Thoracic aorta (tissue), 2 donors: ENCODE measurements around the gene CNTNAP2. TPM values are rescaled to one million over a fixed set of nuclear protein-coding genes. Genes with fewer than 3 reads are reported as not detected.

ENCODE experiments used
- ATAC-seq: fragments of 150-250 bp; one replicate; pipeline ENCODE4 v1.8.0; 2017; ENCODE audit warnings: low read depth; ENCODE audit not compliant: insufficient number of reproducible peaks, low FRiP score
- DNase-seq: peaks from one replicate; pipeline ENCODE4 v3.0.0-alpha.2; 2020; ENCODE audit warnings: low spot score
- H3K27ac ChIP-seq, 2 donors: fragments of 200-600 bp; sonication (generic); 1 replicate in 1 of 2; 2 replicates in 1 of 2; pipeline ENCODE4 v1.5.1; 2016; ENCODE audit warnings: mild to moderate bottlenecking in 2 of 2, moderate library complexity in 2 of 2
- H3K27me3 ChIP-seq: fragments of 200-600 bp; sonication (generic); replicated peaks from 2 replicates; pipeline ENCODE4 v1.6.0; 2016; ENCODE audit warnings: mild to moderate bottlenecking; ENCODE audit not compliant: insufficient read depth
- H3K36me3 ChIP-seq: fragments of 200-600 bp; sonication (generic); one replicate; pipeline ENCODE4 v1.5.1; 2016
- H3K4me1 ChIP-seq, 2 donors: fragments of 200-600 bp; sonication (generic); 1 replicate in 1 of 2; 2 replicates in 1 of 2; pipeline versions ENCODE4 v1.5.1 to v1.6.0; 2016; ENCODE audit warnings: low read depth in 2 of 2, mild to moderate bottlenecking in 1 of 2; ENCODE audit not compliant: control insufficient read depth in 1 of 2
- H3K4me3 ChIP-seq: fragments of 200-600 bp; sonication (generic); 2 replicates; pipeline ENCODE4 v1.5.1; 2016; ENCODE audit warnings: mild to moderate bottlenecking
- H3K9me3 ChIP-seq: fragments of 200-600 bp; sonication (generic); 2 replicates; pipeline ENCODE4 v1.5.1; 2016
- total RNA-seq, 2 donors: library from RNA; depleted of rRNA; stranded (reverse); fragments of >200 nt; gene quantifications; one replicate each; pipeline versions ENCODE4 v1.1.0 to v1.2.3, GENCODE V29; 2016
- TF ChIP-seq, protein P1 (sequence below): fragments of 200-600 bp; sonication (generic); IDR thresholded peaks from one replicate; pipeline ENCODE4 v1.5.1; 2019; ENCODE audit warnings: antibody characterized with exemption

Gene CNTNAP2
- total RNA-seq, 2 donors from 2014 or later = not detected

DNA sequence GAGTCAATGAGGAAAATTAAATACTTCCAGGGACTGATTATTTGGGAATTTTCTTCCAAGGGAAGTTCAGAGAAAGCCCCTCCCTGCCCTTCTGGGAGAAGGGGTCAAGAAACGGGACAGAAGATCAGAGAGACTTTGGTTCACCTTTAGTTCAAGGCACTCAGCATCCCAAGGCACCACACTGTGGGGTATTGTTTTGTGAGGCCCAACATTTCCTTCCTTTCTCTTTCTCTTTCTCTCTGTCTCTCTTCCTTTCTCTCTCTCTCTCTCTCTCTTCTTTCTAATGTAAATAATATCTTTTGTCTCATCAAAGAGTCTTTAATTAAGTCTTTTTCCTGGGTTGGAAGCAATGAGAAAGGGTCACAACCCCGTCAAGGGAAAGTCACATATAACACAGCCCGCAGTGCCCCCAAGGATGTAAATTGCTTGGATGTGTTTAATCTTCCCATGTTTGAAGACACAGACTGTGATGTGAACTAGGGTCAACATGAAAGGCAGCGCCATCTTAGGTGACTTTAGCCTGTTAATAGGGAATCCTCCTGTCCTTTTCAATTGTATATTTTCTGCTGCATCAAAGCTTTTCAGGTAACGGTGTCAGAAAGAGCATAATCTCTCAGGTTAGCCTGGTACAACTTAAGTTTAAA lies 1490.7 kb downstream of the CNTNAP2 start:
- DNase-seq (no peak), ATAC-seq (no peak)
- TF ChIP-seq, protein P1, sequence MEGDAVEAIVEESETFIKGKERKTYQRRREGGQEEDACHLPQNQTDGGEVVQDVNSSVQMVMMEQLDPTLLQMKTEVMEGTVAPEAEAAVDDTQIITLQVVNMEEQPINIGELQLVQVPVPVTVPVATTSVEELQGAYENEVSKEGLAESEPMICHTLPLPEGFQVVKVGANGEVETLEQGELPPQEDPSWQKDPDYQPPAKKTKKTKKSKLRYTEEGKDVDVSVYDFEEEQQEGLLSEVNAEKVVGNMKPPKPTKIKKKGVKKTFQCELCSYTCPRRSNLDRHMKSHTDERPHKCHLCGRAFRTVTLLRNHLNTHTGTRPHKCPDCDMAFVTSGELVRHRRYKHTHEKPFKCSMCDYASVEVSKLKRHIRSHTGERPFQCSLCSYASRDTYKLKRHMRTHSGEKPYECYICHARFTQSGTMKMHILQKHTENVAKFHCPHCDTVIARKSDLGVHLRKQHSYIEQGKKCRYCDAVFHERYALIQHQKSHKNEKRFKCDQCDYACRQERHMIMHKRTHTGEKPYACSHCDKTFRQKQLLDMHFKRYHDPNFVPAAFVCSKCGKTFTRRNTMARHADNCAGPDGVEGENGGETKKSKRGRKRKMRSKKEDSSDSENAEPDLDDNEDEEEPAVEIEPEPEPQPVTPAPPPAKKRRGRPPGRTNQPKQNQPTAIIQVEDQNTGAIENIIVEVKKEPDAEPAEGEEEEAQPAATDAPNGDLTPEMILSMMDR = no peak
- Histone ChIP-seq H3K4me3 (no peak overlapping the region), H3K4me1 (no peaks in the 10 kb centered on the region), H3K9me3 (no peaks in the 10 kb centered on the region), H3K36me3 (no peaks in the 10 kb centered on the region), H3K27me3 (no peaks in the 10 kb centered on the region), H3K27ac (no peak overlapping the region)

DNA sequence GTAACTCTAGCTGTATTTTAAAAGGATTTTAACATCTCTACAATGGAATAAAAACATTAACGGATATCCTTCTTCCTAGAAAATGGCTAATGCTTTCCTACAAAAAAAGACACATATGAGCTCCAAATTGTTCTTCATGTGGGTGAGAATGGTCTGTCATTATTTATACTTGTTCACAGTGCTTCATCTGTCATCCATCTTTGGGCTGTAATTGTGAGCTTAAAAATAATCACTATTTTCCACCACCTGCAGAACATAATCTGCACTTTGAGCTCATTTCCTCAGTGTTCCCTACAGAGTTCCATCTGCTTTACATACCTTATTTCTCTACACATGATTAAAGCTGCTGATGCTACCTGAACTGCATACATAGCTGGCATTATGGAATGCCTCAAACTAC lies 1494.8 kb downstream of the CNTNAP2 start:
- H3K27me3 ChIP-seq = no peaks in the 10 kb centered on the region
- H3K4me3 ChIP-seq = no peak overlapping the region
- no peak for ATAC-seq
- no peaks in the 10 kb centered on the region for H3K36me3 ChIP-seq
- H3K9me3 ChIP-seq = no peaks in the 10 kb centered on the region
- DNase-seq = no peak
- H3K4me1 ChIP-seq = no peaks in the 10 kb centered on the region
- no peak overlapping the region for H3K27ac ChIP-seq
- TF ChIP-seq, protein P1 = no peak

DNA sequence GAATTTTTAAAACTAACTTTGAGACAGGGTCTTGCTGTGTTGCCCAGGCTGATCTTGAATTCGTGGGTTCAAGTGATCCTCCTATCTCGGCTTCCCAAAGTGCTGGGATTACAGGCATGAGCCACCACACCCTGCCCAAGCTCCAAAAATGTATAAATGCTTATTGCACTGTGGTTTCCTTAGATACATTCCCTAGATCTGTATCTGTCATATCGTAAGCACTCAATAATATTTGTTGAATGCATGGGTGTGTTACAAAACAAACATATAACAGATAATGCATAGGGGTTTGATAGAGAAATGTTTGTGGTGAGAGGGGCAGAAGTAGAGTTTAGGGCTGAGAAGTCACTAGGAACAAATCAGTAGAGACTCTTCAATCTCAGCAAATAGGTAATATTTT lies 1518.7 kb downstream of the CNTNAP2 start:
- DNase-seq = no peak
- Histone ChIP-seq H3K27me3 (no peaks in the 10 kb centered on the region), H3K9me3 (no peaks in the 10 kb centered on the region), H3K36me3 (no peaks in the 10 kb centered on the region), H3K27ac (no peak overlapping the region), H3K4me3 (no peak overlapping the region), H3K4me1 (no peaks in the 10 kb centered on the region)
- ATAC-seq = no peak
- TF ChIP-seq, protein P1 = no peak

DNA sequence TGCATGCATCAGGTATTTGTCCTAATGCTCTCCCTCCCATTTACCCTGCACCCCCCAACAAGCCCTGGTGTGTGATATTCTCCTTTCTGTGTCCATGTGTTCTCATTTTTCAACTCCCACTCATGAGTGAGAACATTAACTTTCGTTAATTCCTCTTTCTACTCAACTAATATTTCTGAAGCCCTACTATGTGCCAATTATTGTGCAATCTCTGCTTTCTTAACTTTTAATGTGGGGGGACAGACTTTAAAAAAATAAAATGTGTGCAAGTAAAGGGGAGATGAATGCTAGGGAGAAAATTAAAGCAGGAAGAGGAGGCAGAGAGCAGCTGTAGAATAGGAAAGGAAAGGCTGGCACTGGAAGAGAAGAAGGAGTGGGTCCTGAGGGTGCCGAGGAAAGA lies 1520.0 kb downstream of the CNTNAP2 start:
- H3K4me1 ChIP-seq = no peaks in the 10 kb centered on the region
- H3K27ac ChIP-seq = no peak overlapping the region
- ATAC-seq (no peak), DNase-seq (no peak)
- H3K4me3 ChIP-seq = no peak overlapping the region
- TF ChIP-seq, protein P1 = no peak
- no peaks in the 10 kb centered on the region for H3K36me3 ChIP-seq
- no peaks in the 10 kb centered on the region for H3K9me3 ChIP-seq
- no peaks in the 10 kb centered on the region for H3K27me3 ChIP-seq

DNA sequence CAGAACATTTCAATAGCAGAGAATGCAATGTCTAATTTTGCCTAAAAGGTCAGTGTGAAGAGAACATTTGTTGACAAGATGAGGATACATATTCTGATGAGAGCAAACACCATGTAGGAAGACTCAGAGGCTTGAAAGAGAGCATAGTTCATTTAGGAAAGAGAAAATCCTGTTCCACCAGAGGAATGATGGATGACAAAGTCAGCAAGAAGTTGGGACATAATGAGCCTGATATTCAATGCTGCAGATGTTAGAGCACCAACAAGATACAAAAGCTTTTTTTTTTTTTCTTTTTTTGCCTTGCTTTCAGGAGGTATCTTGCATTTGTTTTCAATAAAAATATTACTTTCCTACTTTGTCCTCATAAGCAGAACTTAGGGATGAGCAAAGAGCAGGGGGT lies 1522.0 kb downstream of the CNTNAP2 start:
- Histone ChIP-seq H3K4me1 (no peaks in the 10 kb centered on the region), H3K4me3 (no peak overlapping the region), H3K9me3 (no peaks in the 10 kb centered on the region), H3K36me3 (no peaks in the 10 kb centered on the region), H3K27ac (no peak overlapping the region), H3K27me3 (no peaks in the 10 kb centered on the region)
- TF ChIP-seq, protein P1 = no peak
- ATAC-seq (no peak), DNase-seq (no peak)
